SK-N-SH (cell line): ENCODE measurements around the gene OS9. TPM values are rescaled to one million over a fixed set of nuclear protein-coding genes. Genes with fewer than 3 reads are reported as not detected.

ENCODE experiments used
- CTCF ChIA-PET: fragments of 300-600, 350-600 bp; formaldehyde crosslinking; extraction: SDS; loops from one replicate; lab custom pipeline; 2021; lab: Yijun Ruan, JAX
- POLR2A ChIA-PET: fragments of 350-600 bp; sonication (Branson Sonifier 250); formaldehyde crosslinking; extraction: SDS; loops from one replicate; lab custom pipeline; 2020; ENCODE audit warnings: antibody characterized with exemption, inconsistent platforms; lab: Yijun Ruan, JAX
- DNase-seq: peaks from one replicate; pipeline ENCODE4 v3.0.0; 2012
- H2AFZ ChIP-seq: fragments of 200-600 bp; sonication (generic); 2 replicates; pipeline ENCODE4 v1.8.1; 2016; ENCODE audit warnings: antibody characterized with exemption, mild to moderate bottlenecking, low read depth
- H3F3A ChIP-seq: fragments of 200-600 bp; sonication (generic); replicated peaks from 2 replicates; pipeline ENCODE3; 2016; ENCODE audit warnings: antibody characterized with exemption, mild to moderate bottlenecking; ENCODE audit not compliant: insufficient read depth
- H3K27ac ChIP-seq, 2 experiments: fragments of 200-500 bp in 1 of 2; fragments of 200-600 bp in 1 of 2; sonication (Bioruptor generic) in 1 of 2; sonication (generic), shearing (Covaris generic) in 1 of 2; 2 replicates each; pipeline versions ENCODE4 v1.5.1 to v1.6.1; 2014 to 2016; ENCODE audit warnings: low read depth in 2 of 2, inconsistent platforms in 1 of 2, low read length in 1 of 2, mild to moderate bottlenecking in 1 of 2, mixed read lengths in 1 of 2
- H3K27me3 ChIP-seq: fragments of 200-600 bp; sonication (generic), shearing (Covaris generic); 2 replicates; pipeline ENCODE4 v1.6.1; 2016; ENCODE audit warnings: mixed run types; ENCODE audit not compliant: insufficient read depth
- H3K36me3 ChIP-seq, 2 experiments: fragments of 200-500 bp in 1 of 2; fragments of 200-600 bp in 1 of 2; sonication (Bioruptor generic) in 1 of 2; sonication (generic) in 1 of 2; replicated peaks in 1 of 2; 2 replicates each; pipeline versions ENCODE3 to v1.5.1; 2014 to 2016; ENCODE audit warnings: low read length in 1 of 2, mild to moderate bottlenecking in 1 of 2; ENCODE audit not compliant: insufficient read depth in 2 of 2, control insufficient read depth in 1 of 2
- H3K4me1 ChIP-seq, 2 experiments: fragments of 200-500 bp in 1 of 2; fragments of 200-600 bp in 1 of 2; sonication (Bioruptor generic) in 1 of 2; sonication (generic), shearing (Covaris generic) in 1 of 2; 2 replicates each; pipeline versions ENCODE4 v1.5.1 to v1.6.1; 2014 to 2016; ENCODE audit warnings: low read depth in 1 of 2, low read length in 1 of 2, mixed run types in 1 of 2; ENCODE audit not compliant: insufficient read depth in 2 of 2, control insufficient read depth in 1 of 2
- H3K4me2 ChIP-seq: fragments of 200-600 bp; sonication (generic), shearing (Covaris generic); 2 replicates; pipeline ENCODE4 v1.6.1; 2017; ENCODE audit warnings: mixed run types
- H3K4me3 ChIP-seq, 2 experiments: fragments of 200-500 bp in 1 of 2; fragments of 200-600 bp in 1 of 2; sonication (Bioruptor generic) in 1 of 2; sonication (generic), shearing (Covaris generic) in 1 of 2; 2 replicates each; pipeline versions ENCODE4 v1.5.1 to v1.8.1; 2014 to 2016; ENCODE audit warnings: low read depth in 2 of 2, inconsistent platforms in 1 of 2, low read length in 1 of 2, mild to moderate bottlenecking in 1 of 2, mixed read lengths in 1 of 2, moderate library complexity in 1 of 2
- H3K79me2 ChIP-seq: fragments of 200-600 bp; sonication (generic); 2 replicates; pipeline ENCODE4 v1.8.1; 2017; ENCODE audit warnings: mild to moderate bottlenecking; ENCODE audit not compliant: insufficient read depth
- H3K9ac ChIP-seq: fragments of 200-600 bp; sonication (generic); 2 replicates; pipeline ENCODE4 v1.6.1; 2017; ENCODE audit warnings: mixed run types
- H3K9me2 ChIP-seq: fragments of 200-600 bp; sonication (generic); 2 replicates; pipeline ENCODE4 v1.6.1; 2017; ENCODE audit warnings: mixed run types
- H3K9me3 ChIP-seq: fragments of 200-600 bp; sonication (generic); 2 replicates; pipeline ENCODE4 v1.6.1; 2017; ENCODE audit warnings: mixed run types, mild to moderate bottlenecking, moderate library complexity
- H4K20me1 ChIP-seq: fragments of 200-600 bp; sonication (generic); 2 replicates; pipeline ENCODE4 v1.6.1; 2017; ENCODE audit warnings: mild to moderate bottlenecking, mixed run types; ENCODE audit not compliant: insufficient read depth
- CHD2 ChIP-seq: fragments of 150-350 bp; IDR thresholded peaks from 2 replicates; pipeline ENCODE4 v1.6.1; 2018; ENCODE audit warnings: low read length; ENCODE audit not compliant: partially characterized antibody
- FOSL2 ChIP-seq: IDR thresholded peaks from 2 replicates; pipeline ENCODE4 v1.4.0; 2012; ENCODE audit warnings: low read depth, mild to moderate bottlenecking, moderate library complexity, borderline replicate concordance
- FOXM1 ChIP-seq: IDR thresholded peaks from 2 replicates; pipeline ENCODE4 v1.4.0; 2012; ENCODE audit warnings: low read depth, mild to moderate bottlenecking
- GABPA ChIP-seq: IDR thresholded peaks from 2 replicates; pipeline ENCODE4 v1.4.0; 2012; ENCODE audit warnings: low read depth, mild to moderate bottlenecking
- JUND ChIP-seq: IDR thresholded peaks from 2 replicates; pipeline ENCODE4 v1.4.0; 2012
- MXI1 ChIP-seq: IDR thresholded peaks from 2 replicates; pipeline ENCODE4 v1.6.1; 2012; ENCODE audit warnings: mild to moderate bottlenecking, low read depth, low read length, improper control_type of control experiment
- POLR2AphosphoS5 ChIP-seq: IDR thresholded peaks from 2 replicates; pipeline ENCODE4 v1.6.1; 2012; ENCODE audit warnings: low read depth, low read length
- RAD21 ChIP-seq: IDR thresholded peaks from 2 replicates; pipeline ENCODE4 v1.6.1; 2012; ENCODE audit warnings: mild to moderate bottlenecking, low read length
- RXRA ChIP-seq: IDR thresholded peaks from 2 replicates; pipeline ENCODE4 v1.4.0; 2012; ENCODE audit warnings: low read depth, mild to moderate bottlenecking, borderline replicate concordance
- SIN3A ChIP-seq: IDR thresholded peaks from 2 replicates; pipeline ENCODE4 v1.6.1; 2012; ENCODE audit warnings: low read depth, mild to moderate bottlenecking, low read length, moderate library complexity, borderline replicate concordance
- TCF12 ChIP-seq: IDR thresholded peaks from 2 replicates; pipeline ENCODE4 v1.4.0; 2012
- whole genome bisulfite sequencing: methylation state at CpG from one replicate; pipeline ENCODE4 v1.1.6; 2017; ENCODE audit warnings: low lambda C conversion rate; 5-methylcytosine and 5-hydroxymethylcytosine counted together
- polyA plus RNA-seq, 3 experiments: library from polyadenylated mRNA; depleted of rRNA; stranded (reverse); fragments of >200 nt; gene quantifications; 2 replicates each; pipeline ENCODE4 v1.2.3, GENCODE V29; 2012
- TF ChIP-seq, protein P1 (sequence below): IDR thresholded peaks from 2 replicates; pipeline ENCODE4; 2012
- TF ChIP-seq, protein P2 (sequence below): IDR thresholded peaks from 2 replicates; pipeline ENCODE4 v1.4.0; 2012; ENCODE audit warnings: low read depth
- TF ChIP-seq, protein P3 (sequence below): fragments of 150-350 bp; IDR thresholded peaks from 2 replicates; pipeline ENCODE4 v1.6.1; 2016; ENCODE audit warnings: mild to moderate bottlenecking, low read depth, low read length
- TF ChIP-seq, protein P4 (sequence below): IDR thresholded peaks from 2 replicates; pipeline ENCODE4 v1.4.0; 2012; ENCODE audit warnings: low read depth, borderline replicate concordance

Gene OS9
- polyA plus RNA-seq, 1 of the 3 experiments (the other 2 are of a cell fraction), result 280 TPM

DNA sequence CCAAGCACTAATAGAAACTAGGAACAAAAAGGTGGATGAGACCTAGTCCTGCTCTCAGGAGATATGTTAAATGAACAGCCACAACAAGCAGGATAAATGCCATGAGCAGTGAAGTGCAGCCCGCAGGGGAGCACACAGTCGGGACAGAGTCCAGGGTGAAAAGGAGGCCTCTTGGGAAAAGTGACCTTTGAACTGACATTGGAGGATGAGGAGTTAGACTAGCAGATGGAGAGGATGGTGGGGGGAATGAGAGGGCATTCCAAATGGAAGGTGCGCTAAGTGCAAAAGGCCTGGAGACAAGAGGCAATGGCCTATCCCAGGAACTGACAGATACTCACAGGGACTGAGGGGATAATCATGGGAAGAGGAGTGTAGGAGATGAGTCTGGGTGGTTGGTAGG lies 4.5 kb downstream of the OS9 start:
- no peaks in the 10 kb centered on the region for H4K20me1 ChIP-seq
- H3K79me2 ChIP-seq, result peaks cover 14% of the 10 kb centered on the region; the same call in 1 of the 2 replicates
- H3K27me3 ChIP-seq, result no peaks in the 10 kb centered on the region
- no peaks in the 10 kb centered on the region for H3K9me2 ChIP-seq
- DNase-seq, result no peak
- H3F3A ChIP-seq, result peaks cover 2% of the 10 kb centered on the region
- no peak overlapping the region for H3K9ac ChIP-seq
- H3K4me3 ChIP-seq, result no peak overlapping the region
- peaks cover 0 to 7% of the 10 kb centered on the region in 2 experiments; a peak in 2 of 4 replicates for H3K4me1 ChIP-seq
- H3K4me2 ChIP-seq, result no peak overlapping the region
- TF ChIP-seq, protein P1, sequence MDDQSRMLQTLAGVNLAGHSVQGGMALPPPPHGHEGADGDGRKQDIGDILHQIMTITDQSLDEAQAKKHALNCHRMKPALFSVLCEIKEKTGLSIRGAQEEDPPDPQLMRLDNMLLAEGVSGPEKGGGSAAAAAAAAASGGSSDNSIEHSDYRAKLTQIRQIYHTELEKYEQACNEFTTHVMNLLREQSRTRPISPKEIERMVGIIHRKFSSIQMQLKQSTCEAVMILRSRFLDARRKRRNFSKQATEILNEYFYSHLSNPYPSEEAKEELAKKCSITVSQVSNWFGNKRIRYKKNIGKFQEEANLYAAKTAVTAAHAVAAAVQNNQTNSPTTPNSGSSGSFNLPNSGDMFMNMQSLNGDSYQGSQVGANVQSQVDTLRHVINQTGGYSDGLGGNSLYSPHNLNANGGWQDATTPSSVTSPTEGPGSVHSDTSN, result no peak
- TF ChIP-seq CHD2, result no peak
- TF ChIP-seq, protein P2, sequence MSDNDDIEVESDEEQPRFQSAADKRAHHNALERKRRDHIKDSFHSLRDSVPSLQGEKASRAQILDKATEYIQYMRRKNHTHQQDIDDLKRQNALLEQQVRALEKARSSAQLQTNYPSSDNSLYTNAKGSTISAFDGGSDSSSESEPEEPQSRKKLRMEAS, result no peak
- TF ChIP-seq, protein P3, sequence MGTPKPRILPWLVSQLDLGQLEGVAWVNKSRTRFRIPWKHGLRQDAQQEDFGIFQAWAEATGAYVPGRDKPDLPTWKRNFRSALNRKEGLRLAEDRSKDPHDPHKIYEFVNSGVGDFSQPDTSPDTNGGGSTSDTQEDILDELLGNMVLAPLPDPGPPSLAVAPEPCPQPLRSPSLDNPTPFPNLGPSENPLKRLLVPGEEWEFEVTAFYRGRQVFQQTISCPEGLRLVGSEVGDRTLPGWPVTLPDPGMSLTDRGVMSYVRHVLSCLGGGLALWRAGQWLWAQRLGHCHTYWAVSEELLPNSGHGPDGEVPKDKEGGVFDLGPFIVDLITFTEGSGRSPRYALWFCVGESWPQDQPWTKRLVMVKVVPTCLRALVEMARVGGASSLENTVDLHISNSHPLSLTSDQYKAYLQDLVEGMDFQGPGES, result no peak
- TF ChIP-seq GABPA, result no peak
- TF ChIP-seq, protein P4, sequence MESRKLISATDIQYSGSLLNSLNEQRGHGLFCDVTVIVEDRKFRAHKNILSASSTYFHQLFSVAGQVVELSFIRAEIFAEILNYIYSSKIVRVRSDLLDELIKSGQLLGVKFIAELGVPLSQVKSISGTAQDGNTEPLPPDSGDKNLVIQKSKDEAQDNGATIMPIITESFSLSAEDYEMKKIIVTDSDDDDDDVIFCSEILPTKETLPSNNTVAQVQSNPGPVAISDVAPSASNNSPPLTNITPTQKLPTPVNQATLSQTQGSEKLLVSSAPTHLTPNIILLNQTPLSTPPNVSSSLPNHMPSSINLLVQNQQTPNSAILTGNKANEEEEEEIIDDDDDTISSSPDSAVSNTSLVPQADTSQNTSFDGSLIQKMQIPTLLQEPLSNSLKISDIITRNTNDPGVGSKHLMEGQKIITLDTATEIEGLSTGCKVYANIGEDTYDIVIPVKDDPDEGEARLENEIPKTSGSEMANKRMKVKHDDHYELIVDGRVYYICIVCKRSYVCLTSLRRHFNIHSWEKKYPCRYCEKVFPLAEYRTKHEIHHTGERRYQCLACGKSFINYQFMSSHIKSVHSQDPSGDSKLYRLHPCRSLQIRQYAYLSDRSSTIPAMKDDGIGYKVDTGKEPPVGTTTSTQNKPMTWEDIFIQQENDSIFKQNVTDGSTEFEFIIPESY, result no peak
- TF ChIP-seq RAD21, result no peak
- TF ChIP-seq JUND, result no peak
- TF ChIP-seq MXI1, result no peak
- no peak for TF ChIP-seq TCF12
- no peak for TF ChIP-seq FOXM1
- no peak for TF ChIP-seq FOSL2
- no peak for TF ChIP-seq SIN3A
- no peak for TF ChIP-seq POLR2AphosphoS5
- no peak for TF ChIP-seq RXRA
- POLR2A ChIA-PET, result no interaction called here
- H3K27ac ChIP-seq, result no peak overlapping the region
- peaks cover 5% of the 10 kb centered on the region; the same call in 1 of the 2 replicates for H3K9me3 ChIP-seq
- CTCF ChIA-PET, result interaction anchor here (1.7 kb wide), 1 partner anchor 65 kb away, joined by 3 read pairs; the partner anchor contains the start of gene B4GALNT1
- WGBS, result 96% methylated on average over 3 of the region's 3 CpGs
- H3K36me3 ChIP-seq, result peaks cover 20 to 36% of the 10 kb centered on the region in 2 experiments
- H2AFZ ChIP-seq, result no peak overlapping the region
